A673 (cell line): ENCODE measurements around the gene SNTA1. TPM values are rescaled to one million over a fixed set of nuclear protein-coding genes. Genes with fewer than 3 reads are reported as not detected.
A peak's percentile ranks its signal among the peaks of the same experiment; 100 is the strongest.

Source experiments
- BruUV-seq: library from RNA; stranded (reverse); fragments of 400-500 nt; replicated peaks from 2 replicates; lab custom pipeline; 2021; lab: Mats Ljungman, UMichigan
- CTCF ChIA-PET: fragments of 300-600 bp; sonication (Branson Sonifier 250); formaldehyde crosslinking; loops from one replicate; lab custom pipeline; 2022; ENCODE audit warnings: antibody characterized with exemption; lab: Charles Lee
- POLR2A ChIA-PET: fragments of 300-600 bp; sonication (Branson Sonifier 250); formaldehyde crosslinking; loops from one replicate; lab custom pipeline; 2022; ENCODE audit warnings: antibody characterized with exemption; ENCODE audit not compliant: low non-redundant PET; lab: Charles Lee
- DNase-seq: peaks from one replicate; pipeline ENCODE4 v3.0.0-alpha.2; 2015; ENCODE audit warnings: low spot score
- H3K27ac ChIP-seq: fragments of 200-600 bp; sonication (generic); 2 replicates; pipeline ENCODE4 v1.5.1; 2016; ENCODE audit warnings: mixed run types, low read depth, mild to moderate bottlenecking, mixed read lengths, antibody characterized with exemption, low read length; ENCODE audit not compliant: poor library complexity, severe bottlenecking
- H3K27me3 ChIP-seq: fragments of 200-600 bp; sonication (generic); replicated peaks from 2 replicates; pipeline ENCODE4 v1.6.1; 2017; ENCODE audit warnings: mixed run types, low read depth, mild to moderate bottlenecking, mixed read lengths, antibody characterized with exemption, low read length; ENCODE audit not compliant: insufficient read depth, poor library complexity
- H3K36me3 ChIP-seq: fragments of 200-600 bp; sonication (generic); 2 replicates; pipeline ENCODE4 v1.6.1; 2016; ENCODE audit warnings: mixed run types, mild to moderate bottlenecking, mixed read lengths, antibody characterized with exemption, low read length; ENCODE audit not compliant: insufficient read depth, poor library complexity, severe bottlenecking
- H3K4me1 ChIP-seq: fragments of 200-600 bp; sonication (generic); 2 replicates; pipeline ENCODE4 v1.6.1; 2017; ENCODE audit warnings: mixed run types, mild to moderate bottlenecking, mixed read lengths, antibody characterized with exemption, low read length; ENCODE audit not compliant: insufficient read depth, poor library complexity, severe bottlenecking
- H3K4me3 ChIP-seq: fragments of 200-600 bp; sonication (generic); 2 replicates; pipeline ENCODE4 v1.5.1; 2016; ENCODE audit warnings: low read depth, mixed run types, mild to moderate bottlenecking, mixed read lengths, low read length; ENCODE audit not compliant: poor library complexity, severe bottlenecking
- H3K9me3 ChIP-seq: fragments of 200-600 bp; sonication (generic); 2 replicates; pipeline ENCODE4 v1.6.1; 2016; ENCODE audit warnings: mixed run types, low read depth, mild to moderate bottlenecking, mixed read lengths, antibody characterized with exemption, low read length; ENCODE audit not compliant: poor library complexity, severe bottlenecking
- EZH2 ChIP-seq: fragments of 200-600 bp; sonication (generic); IDR thresholded peaks from 2 replicates; pipeline ENCODE4 v1.6.1; 2017; ENCODE audit warnings: borderline replicate concordance, low read depth, mild to moderate bottlenecking, mixed read lengths, antibody characterized with exemption, low read length; ENCODE audit not compliant: poor library complexity, severe bottlenecking
- intact Hi-C: fragments of 100-400 bp; cut with micrococcal nuclease; formaldehyde crosslinking; loops from one replicate; pipeline ENCODE4 v1.10.0; 2022; ENCODE audit not compliant: unreplicated experiment
- total RNA-seq: library from RNA; stranded (reverse); gene quantifications from 2 replicates; pipeline ENCODE4 v1.2.3, GENCODE V29; 2021
- TF ChIP-seq, protein P1 (sequence below): fragments of 300-800, 200-600 bp; sonication (generic); conservative IDR thresholded peaks from 2 replicates; pipeline ENCODE4 v1.5.1; 2017; ENCODE audit warnings: low read depth, mild to moderate bottlenecking, antibody characterized with exemption, low read length, moderate library complexity, mixed read lengths

SNTA1 gene
- total RNA-seq, 1 experiment from 2014 or later = 4.4 TPM

DNA sequence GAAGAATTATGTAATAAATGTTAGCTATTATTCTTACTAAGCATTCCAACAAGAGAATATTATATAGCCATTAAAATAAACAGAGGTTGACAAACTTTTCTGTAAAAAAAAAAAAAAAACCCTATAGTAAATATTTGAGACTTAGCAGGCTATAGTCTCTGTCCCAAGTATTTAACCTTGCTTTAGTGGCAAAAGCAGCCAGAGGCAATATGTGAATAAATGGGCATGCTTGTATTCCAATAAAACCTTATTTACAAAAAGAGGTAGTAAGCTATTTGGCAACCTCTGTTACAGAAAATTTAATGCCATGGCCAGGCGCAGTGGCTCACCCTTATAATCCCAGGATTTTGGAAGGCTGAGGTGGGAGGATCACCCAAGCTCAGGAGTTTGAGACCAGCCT lies 56.9 kb downstream of the SNTA1 start:
- Histone ChIP-seq H3K4me3 (no peak overlapping the region), H3K27me3 (no peaks in the 10 kb centered on the region), H3K27ac (no peak overlapping the region), H3K36me3 (peaks cover 31% of the 10 kb centered on the region), H3K4me1 (peaks cover 4% of the 10 kb centered on the region), H3K9me3 (no peaks in the 10 kb centered on the region)
- BruUV-seq = no TSS peak
- no peak for TF ChIP-seq EZH2
- TF ChIP-seq, protein P1, sequence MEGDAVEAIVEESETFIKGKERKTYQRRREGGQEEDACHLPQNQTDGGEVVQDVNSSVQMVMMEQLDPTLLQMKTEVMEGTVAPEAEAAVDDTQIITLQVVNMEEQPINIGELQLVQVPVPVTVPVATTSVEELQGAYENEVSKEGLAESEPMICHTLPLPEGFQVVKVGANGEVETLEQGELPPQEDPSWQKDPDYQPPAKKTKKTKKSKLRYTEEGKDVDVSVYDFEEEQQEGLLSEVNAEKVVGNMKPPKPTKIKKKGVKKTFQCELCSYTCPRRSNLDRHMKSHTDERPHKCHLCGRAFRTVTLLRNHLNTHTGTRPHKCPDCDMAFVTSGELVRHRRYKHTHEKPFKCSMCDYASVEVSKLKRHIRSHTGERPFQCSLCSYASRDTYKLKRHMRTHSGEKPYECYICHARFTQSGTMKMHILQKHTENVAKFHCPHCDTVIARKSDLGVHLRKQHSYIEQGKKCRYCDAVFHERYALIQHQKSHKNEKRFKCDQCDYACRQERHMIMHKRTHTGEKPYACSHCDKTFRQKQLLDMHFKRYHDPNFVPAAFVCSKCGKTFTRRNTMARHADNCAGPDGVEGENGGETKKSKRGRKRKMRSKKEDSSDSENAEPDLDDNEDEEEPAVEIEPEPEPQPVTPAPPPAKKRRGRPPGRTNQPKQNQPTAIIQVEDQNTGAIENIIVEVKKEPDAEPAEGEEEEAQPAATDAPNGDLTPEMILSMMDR = no peak
- DNase-seq = no peak
- intact Hi-C loops = no loop called here
- ChIA-PET POLR2A (no interaction called here), CTCF (no interaction called here)

DNA sequence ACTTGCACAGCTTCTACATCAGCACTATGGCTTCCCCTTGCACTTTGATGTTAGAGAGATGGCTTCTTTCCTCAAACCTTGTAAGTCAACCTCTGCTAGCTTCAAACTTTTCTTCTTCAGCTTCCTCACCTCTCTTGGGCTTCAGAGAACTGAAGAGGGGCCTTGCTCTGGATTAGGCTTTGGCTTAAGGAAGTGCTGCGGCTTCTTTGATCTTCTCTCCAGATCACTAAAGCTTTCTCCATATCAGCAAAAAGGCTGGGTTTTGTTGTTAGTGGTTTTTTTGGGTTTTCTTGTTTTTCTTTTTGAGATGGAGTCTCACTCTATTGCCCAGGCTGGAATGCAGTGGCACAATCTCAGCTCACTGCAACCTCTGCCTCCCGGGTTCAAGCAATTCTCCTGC lies 66.2 kb downstream of the SNTA1 start:
- Histone ChIP-seq H3K4me3 (no peak overlapping the region), H3K36me3 (peaks cover 30% of the 10 kb centered on the region), H3K4me1 (no peaks in the 10 kb centered on the region), H3K27me3 (no peaks in the 10 kb centered on the region), H3K9me3 (no peaks in the 10 kb centered on the region), H3K27ac (no peak overlapping the region)
- POLR2A ChIA-PET = interaction anchor here (0.6 kb wide), 1 partner anchor 20 kb away, joined by 3 read pairs; no protein-coding TSS in a partner anchor
- DNase-seq = no peak
- BruUV-seq = TSS peak; percentile 8
- TF ChIP-seq, protein P1 = no peak
- no peak for TF ChIP-seq EZH2
- intact Hi-C loops = no loop called here
- CTCF ChIA-PET = no interaction called here

DNA sequence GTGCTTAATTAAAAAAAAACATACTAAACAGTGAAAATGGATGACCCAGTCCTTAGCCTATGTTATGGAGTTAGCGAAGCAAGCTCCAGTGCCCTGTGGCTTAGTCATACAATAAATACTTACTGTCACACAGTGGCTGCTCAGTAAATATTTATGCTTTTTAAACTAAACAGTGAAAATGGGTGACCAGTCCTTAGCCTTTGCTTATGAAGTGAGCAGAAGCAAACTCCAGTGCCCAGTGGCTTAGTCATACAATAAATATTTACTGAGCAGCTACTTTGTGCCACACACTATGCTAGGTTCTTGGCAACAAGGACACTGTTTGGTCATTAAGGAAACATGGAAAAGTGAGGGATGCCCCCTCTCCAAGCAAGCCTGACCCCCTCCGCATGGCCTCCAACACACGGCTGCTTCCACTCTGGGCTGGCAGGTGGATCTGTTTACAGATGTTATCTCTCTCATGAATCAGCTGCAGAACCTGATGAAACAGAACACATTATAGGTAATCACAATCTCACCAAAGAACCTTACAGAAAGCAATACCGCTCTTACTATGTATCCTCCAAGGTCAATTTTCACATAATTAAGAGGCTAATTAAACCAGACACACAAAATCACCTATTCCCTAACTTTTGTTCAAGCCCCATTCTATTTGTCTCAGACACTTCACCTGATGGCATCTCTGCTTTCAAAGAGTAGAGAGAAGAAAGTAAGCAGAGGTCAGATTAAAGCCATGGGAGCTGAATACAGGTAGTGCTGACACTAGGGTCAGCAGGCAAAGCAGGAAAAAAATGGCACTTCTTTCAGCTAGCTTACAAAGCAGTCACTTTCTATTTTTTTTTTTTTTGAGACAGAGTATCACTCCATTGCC lies 69.6 kb downstream of the SNTA1 start:
- POLR2A ChIA-PET = no interaction called here
- H3K4me3 ChIP-seq = no peak overlapping the region
- H3K4me1 ChIP-seq = no peaks in the 10 kb centered on the region
- no TSS peak for BruUV-seq
- H3K27ac ChIP-seq = no peak overlapping the region
- CTCF ChIA-PET = interaction anchor here (0.6 kb wide), 1 partner anchor 78 kb away, joined by 3 read pairs; no protein-coding TSS in a partner anchor
- TF ChIP-seq EZH2 = no peak
- DNase-seq = no peak
- no peaks in the 10 kb centered on the region for H3K9me3 ChIP-seq
- no peaks in the 10 kb centered on the region for H3K27me3 ChIP-seq
- intact Hi-C loops = no loop called here
- peaks cover 35% of the 10 kb centered on the region for H3K36me3 ChIP-seq
